LoVo (cell line): Measurements from ENCODE around the gene ALDH16A1.

Source experiments
- DNase-seq: peaks from one replicate; pipeline ENCODE4 v3.0.0-alpha.2; 2016; ENCODE audit warnings: low spot score

Gene ALDH16A1

GRCh38 chr19:49518033-49518432, 65.0 kb downstream of the ALDH16A1 start:
- no peak for DNase-seq
